ENCODE data around the gene DDX59.
A peak's percentile ranks its signal among the peaks of the same experiment; 100 is the strongest.

DDX59 gene

GRCh38 chr1:200692316-200692715 is 22.6 kb upstream of the DDX59 start:
- DNase-seq (ENCODE audit: low read depth): no peak
- H3K36me3 ChIP-seq (ENCODE audit: control insufficient read depth, insufficient read depth, low read length, severe bottlenecking): no peaks in the 10 kb centered on the region

GRCh38 chr1:200686620-200687019 is 16.9 kb upstream of the DDX59 start:
- no peak for DNase-seq (ENCODE audit: low read depth)
- Histone ChIP-seq H3K4me3 (ENCODE audit: low read length) (no peak overlapping the region), H3K9ac (ENCODE audit: low read length) (no peak overlapping the region), H3K4me1 (ENCODE audit: control insufficient read depth, insufficient read depth, low read length) (no peaks in the 10 kb centered on the region), H3K27me3 (replicated peaks; ENCODE audit: control insufficient read depth, insufficient read depth, low read length) (no peaks in the 10 kb centered on the region), H3K9me3 (ENCODE audit: control insufficient read depth, low read length) (no peaks in the 10 kb centered on the region), H3K36me3 (ENCODE audit: control insufficient read depth, insufficient read depth, low read length, severe bottlenecking) (no peaks in the 10 kb centered on the region)

More at GRCh38 chr1:200692316-200692715, 22.6 kb upstream of the DDX59 start:
- Histone ChIP-seq H3K27me3 (replicated peaks; ENCODE audit: control insufficient read depth, insufficient read depth, low read length) (no peaks in the 10 kb centered on the region), H3K9ac (ENCODE audit: low read length) (no peak overlapping the region), H3K4me1 (ENCODE audit: control insufficient read depth, insufficient read depth, low read length) (peaks cover 6% of the 10 kb centered on the region), H3K9me3 (ENCODE audit: control insufficient read depth, low read length) (no peaks in the 10 kb centered on the region), H3K4me3 (ENCODE audit: low read length) (no peak overlapping the region)

- Histone ChIP-seq H3K4me1 (ENCODE audit: control insufficient read depth, insufficient read depth, low read length) (no peaks in the 10 kb centered on the region), H3K36me3 (ENCODE audit: control insufficient read depth, insufficient read depth, low read length, severe bottlenecking) (no peaks in the 10 kb centered on the region), H3K9me3 (ENCODE audit: control insufficient read depth, low read length) (no peaks in the 10 kb centered on the region), H3K9ac (ENCODE audit: low read length) (no peak overlapping the region), H3K27me3 (replicated peaks; ENCODE audit: control insufficient read depth, insufficient read depth, low read length) (no peaks in the 10 kb centered on the region), H3K4me3 (ENCODE audit: low read length) (no peak overlapping the region)
- DNase-seq (ENCODE audit: low read depth): no peak
These were observed 14.3 kb upstream of the DDX59 start for GRCh38 chr1:200684015-200684414.

GRCh38 chr1:200683298-200683697 is 13.6 kb upstream of the DDX59 start:
- Histone ChIP-seq H3K36me3 (ENCODE audit: control insufficient read depth, insufficient read depth, low read length, severe bottlenecking) (no peaks in the 10 kb centered on the region), H3K4me3 (ENCODE audit: low read length) (no peak overlapping the region), H3K27me3 (replicated peaks; ENCODE audit: control insufficient read depth, insufficient read depth, low read length) (no peaks in the 10 kb centered on the region), H3K9ac (ENCODE audit: low read length) (no peak overlapping the region), H3K9me3 (ENCODE audit: control insufficient read depth, low read length) (no peaks in the 10 kb centered on the region), H3K4me1 (ENCODE audit: control insufficient read depth, insufficient read depth, low read length) (no peaks in the 10 kb centered on the region)
- no peak for DNase-seq (ENCODE audit: low read depth)

GRCh38 chr1:200681231-200681630 is 11.5 kb upstream of the DDX59 start:
- Histone ChIP-seq H3K9me3 (ENCODE audit: control insufficient read depth, low read length) (no peaks in the 10 kb centered on the region), H3K36me3 (ENCODE audit: control insufficient read depth, insufficient read depth, low read length, severe bottlenecking) (no peaks in the 10 kb centered on the region), H3K27me3 (replicated peaks; ENCODE audit: control insufficient read depth, insufficient read depth, low read length) (no peaks in the 10 kb centered on the region), H3K4me3 (ENCODE audit: low read length) (no peak overlapping the region), H3K4me1 (ENCODE audit: control insufficient read depth, insufficient read depth, low read length) (no peaks in the 10 kb centered on the region), H3K9ac (ENCODE audit: low read length) (no peak overlapping the region)
- DNase-seq (ENCODE audit: low read depth): no peak

GRCh38 chr1:200676829-200677228 is 7.1 kb upstream of the DDX59 start:
- DNase-seq (ENCODE audit: low read depth): peak; percentile 10
- H3K9me3 ChIP-seq (ENCODE audit: control insufficient read depth, low read length): no peaks in the 10 kb centered on the region
- H3K27me3 ChIP-seq (replicated peaks; ENCODE audit: control insufficient read depth, insufficient read depth, low read length): no peaks in the 10 kb centered on the region
- H3K9ac ChIP-seq (ENCODE audit: low read length): no peak overlapping the region
- no peaks in the 10 kb centered on the region for H3K36me3 ChIP-seq (ENCODE audit: control insufficient read depth, insufficient read depth, low read length, severe bottlenecking)
- no peaks in the 10 kb centered on the region for H3K4me1 ChIP-seq (ENCODE audit: control insufficient read depth, insufficient read depth, low read length)
- H3K4me3 ChIP-seq (ENCODE audit: low read length): no peak overlapping the region

- H3K9me3 ChIP-seq (ENCODE audit: control insufficient read depth, low read length): no peaks in the 10 kb centered on the region
- no peak overlapping the region for H3K9ac ChIP-seq (ENCODE audit: low read length)
- no peaks in the 10 kb centered on the region for H3K27me3 ChIP-seq (replicated peaks; ENCODE audit: control insufficient read depth, insufficient read depth, low read length)
- H3K4me3 ChIP-seq (ENCODE audit: low read length): no peak overlapping the region
- DNase-seq (ENCODE audit: low read depth): no peak
- H3K4me1 ChIP-seq (ENCODE audit: control insufficient read depth, insufficient read depth, low read length): peaks cover 4% of the 10 kb centered on the region
- H3K36me3 ChIP-seq (ENCODE audit: control insufficient read depth, insufficient read depth, low read length, severe bottlenecking): no peaks in the 10 kb centered on the region
These were observed 5.8 kb upstream of the DDX59 start for GRCh38 chr1:200675588-200675852.

GRCh38 chr1:200674838-200675587 is 5.3 kb upstream of the DDX59 start:
- Histone ChIP-seq H3K4me1 (ENCODE audit: control insufficient read depth, insufficient read depth, low read length) (peaks cover 6% of the 10 kb centered on the region), H3K9ac (ENCODE audit: low read length) (no peak overlapping the region), H3K36me3 (ENCODE audit: control insufficient read depth, insufficient read depth, low read length, severe bottlenecking) (no peaks in the 10 kb centered on the region), H3K27me3 (replicated peaks; ENCODE audit: control insufficient read depth, insufficient read depth, low read length) (no peaks in the 10 kb centered on the region), H3K9me3 (ENCODE audit: control insufficient read depth, low read length) (no peaks in the 10 kb centered on the region), H3K4me3 (ENCODE audit: low read length) (no peak overlapping the region)
- no peak for DNase-seq (ENCODE audit: low read depth)

GRCh38 chr1:200673952-200674823 is 4.5 kb upstream of the DDX59 start:
- Histone ChIP-seq H3K36me3 (ENCODE audit: control insufficient read depth, insufficient read depth, low read length, severe bottlenecking) (no peaks in the 10 kb centered on the region), H3K9me3 (ENCODE audit: control insufficient read depth, low read length) (no peaks in the 10 kb centered on the region), H3K27me3 (replicated peaks; ENCODE audit: control insufficient read depth, insufficient read depth, low read length) (no peaks in the 10 kb centered on the region)

GRCh38 chr1:200671235-200671786 is 1.6 kb upstream of the DDX59 start:
- DNase-seq (ENCODE audit: low read depth): no peak
- H3K4me1 ChIP-seq (ENCODE audit: control insufficient read depth, insufficient read depth, low read length): peaks cover 14% of the 10 kb centered on the region

More at GRCh38 chr1:200673952-200674823, 4.5 kb upstream of the DDX59 start:
- Histone ChIP-seq H3K4me3 (ENCODE audit: low read length) (no peak overlapping the region), H3K4me1 (ENCODE audit: control insufficient read depth, insufficient read depth, low read length) (peaks cover 6% of the 10 kb centered on the region), H3K9ac (ENCODE audit: low read length) (no peak overlapping the region)
- peak; percentile 47 for DNase-seq (ENCODE audit: low read depth)

More at GRCh38 chr1:200671235-200671786, 1.6 kb upstream of the DDX59 start:
- H3K36me3 ChIP-seq (ENCODE audit: control insufficient read depth, insufficient read depth, low read length, severe bottlenecking): no peaks in the 10 kb centered on the region
- H3K9ac ChIP-seq (ENCODE audit: low read length): peak overlapping the region; percentile 92
- no peaks in the 10 kb centered on the region for H3K9me3 ChIP-seq (ENCODE audit: control insufficient read depth, low read length)
- H3K27me3 ChIP-seq (replicated peaks; ENCODE audit: control insufficient read depth, insufficient read depth, low read length): no peaks in the 10 kb centered on the region
- H3K4me3 ChIP-seq (ENCODE audit: low read length): no peak overlapping the region
